ENCODE data around the gene ZBTB42.

The ZBTB42 gene

GRCh38 chr14:104769324-104770071 lies 31.4 kb upstream of the ZBTB42 start:
- DNase-seq = no peak

- DNase-seq = no peak
Measured at GRCh38 chr14:104770072-104770579, 30.8 kb upstream of the ZBTB42 start.

GRCh38 chr14:104770851-104771272 lies 30.0 kb upstream of the ZBTB42 start:
- no peak for DNase-seq

- DNase-seq = no peak
Measured at GRCh38 chr14:104771374-104771773, 29.5 kb upstream of the ZBTB42 start.

- no peak for DNase-seq
Measured at GRCh38 chr14:104771918-104772706, 28.8 kb upstream of the ZBTB42 start.

GRCh38 chr14:104772707-104773504 lies 28.0 kb upstream of the ZBTB42 start:
- DNase-seq = no peak

- DNase-seq = peak; percentile 71
Measured at GRCh38 chr14:104773505-104774452, 27.1 kb upstream of the ZBTB42 start.

- DNase-seq = no peak
Measured at GRCh38 chr14:104774453-104775072, 26.3 kb upstream of the ZBTB42 start.

- DNase-seq = no peak
Measured at GRCh38 chr14:104775073-104775489, 25.8 kb upstream of the ZBTB42 start.

- DNase-seq = no peak
Measured at GRCh38 chr14:104776481-104776880, 24.4 kb upstream of the ZBTB42 start.

- no peak for DNase-seq
Measured at GRCh38 chr14:104776961-104777807, 23.7 kb upstream of the ZBTB42 start.

- no peak for DNase-seq
Measured at GRCh38 chr14:104777808-104778249, 23.1 kb upstream of the ZBTB42 start.

- DNase-seq = peak; percentile 83
Measured at GRCh38 chr14:104778694-104779331, 22.1 kb upstream of the ZBTB42 start.

GRCh38 chr14:104779776-104780512 lies 21.0 kb upstream of the ZBTB42 start:
- DNase-seq = no peak

GRCh38 chr14:104780513-104781030 lies 20.3 kb upstream of the ZBTB42 start:
- DNase-seq = no peak

- peak; percentile 54 for DNase-seq
Measured at GRCh38 chr14:104781271-104782077, 19.4 kb upstream of the ZBTB42 start.

GRCh38 chr14:104782086-104782807 lies 18.7 kb upstream of the ZBTB42 start:
- no peak for DNase-seq

All from NCI-H69 (cell line).